DMS53 treated with DMSO at 0.1 percent for 48 hours (cell line): ENCODE measurements around the gene FGF22.
"Not testable (repeated sequence)": the region's sequence is repeated elsewhere in the genome, so short reads cannot be mapped to it uniquely, and the experiment has no call there.

ENCODE experiments used
- DNase-seq: peaks from one replicate; lab custom pipeline; 2025; ENCODE audit not compliant: unreplicated experiment; lab: John Stamatoyannopoulos, UW

Gene FGF22

GRCh38 chr19:639253-640160 is at the start of gene FGF22:
Gene FGF22 (plus strand): TSS chr19:639879. CDS start chr19:639926, 47 bp downstream.
- DNase-seq: peak; percentile 75

DNA sequence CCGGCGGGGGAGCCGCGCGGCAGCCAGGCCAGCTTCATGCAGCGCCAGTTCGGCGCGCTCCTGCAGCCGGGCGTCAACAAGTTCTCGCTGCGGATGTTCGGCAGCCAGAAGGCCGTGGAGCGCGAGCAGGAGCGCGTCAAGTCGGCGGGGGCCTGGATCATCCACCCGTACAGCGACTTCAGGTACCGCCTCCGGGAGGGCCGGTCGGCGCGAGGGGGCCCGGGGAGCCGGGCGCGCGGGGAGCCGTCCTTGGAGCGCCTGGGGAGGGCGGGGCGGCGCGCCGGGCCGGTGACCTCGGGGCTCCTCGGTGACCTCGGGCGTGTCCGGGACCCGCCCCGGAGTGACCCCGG is 49.3 kb upstream of the FGF22 start:
- DNase-seq: no peak

DNA sequence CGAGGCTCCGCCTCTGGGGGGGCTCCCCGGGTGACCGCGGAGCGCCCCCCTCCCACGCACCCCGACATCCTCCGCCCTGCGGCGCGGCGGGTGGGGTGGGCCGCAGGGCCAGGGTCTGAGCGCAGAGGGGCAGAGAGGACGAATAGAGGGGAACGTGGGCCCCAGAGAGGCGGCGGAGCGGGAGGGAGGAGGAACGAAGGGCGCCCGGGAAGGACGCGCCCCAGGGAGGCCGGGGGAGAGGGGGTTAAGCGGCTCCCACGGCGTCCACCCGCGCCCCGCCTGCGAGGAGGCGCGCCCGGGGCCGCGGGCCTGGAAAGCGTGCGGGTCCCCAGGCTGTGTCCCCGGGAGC is 49.0 kb upstream of the FGF22 start:
- DNase-seq: no peak

- no peak for DNase-seq
Measured at GRCh38 chr19:591099-591958, 48.4 kb upstream of the FGF22 start.

DNA sequence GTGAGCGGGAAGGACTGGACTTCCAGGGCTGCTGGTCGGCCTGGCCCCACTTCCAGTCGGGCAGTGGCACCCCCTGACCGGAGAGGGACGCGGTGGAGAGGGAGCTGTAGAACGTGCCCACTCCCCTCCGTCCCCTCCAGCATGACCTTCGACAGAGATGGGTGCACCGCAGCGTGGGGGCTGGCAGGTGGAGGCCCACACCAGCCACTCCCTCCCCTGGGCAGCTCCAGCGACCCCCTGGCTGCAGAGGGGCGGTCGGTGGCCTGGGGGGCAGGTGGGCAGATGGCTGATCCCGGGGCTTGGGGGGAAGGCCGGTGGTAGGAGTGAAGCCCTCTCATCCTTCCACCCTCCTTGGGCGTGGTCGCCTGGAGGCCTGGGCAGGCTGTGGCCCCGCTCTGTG is 47.6 kb upstream of the FGF22 start:
- DNase-seq: no peak

- no peak for DNase-seq
Measured at GRCh38 chr19:593055-593454, 46.6 kb upstream of the FGF22 start.

- no peak for DNase-seq
Measured at GRCh38 chr19:593505-593904, 46.2 kb upstream of the FGF22 start.

DNA sequence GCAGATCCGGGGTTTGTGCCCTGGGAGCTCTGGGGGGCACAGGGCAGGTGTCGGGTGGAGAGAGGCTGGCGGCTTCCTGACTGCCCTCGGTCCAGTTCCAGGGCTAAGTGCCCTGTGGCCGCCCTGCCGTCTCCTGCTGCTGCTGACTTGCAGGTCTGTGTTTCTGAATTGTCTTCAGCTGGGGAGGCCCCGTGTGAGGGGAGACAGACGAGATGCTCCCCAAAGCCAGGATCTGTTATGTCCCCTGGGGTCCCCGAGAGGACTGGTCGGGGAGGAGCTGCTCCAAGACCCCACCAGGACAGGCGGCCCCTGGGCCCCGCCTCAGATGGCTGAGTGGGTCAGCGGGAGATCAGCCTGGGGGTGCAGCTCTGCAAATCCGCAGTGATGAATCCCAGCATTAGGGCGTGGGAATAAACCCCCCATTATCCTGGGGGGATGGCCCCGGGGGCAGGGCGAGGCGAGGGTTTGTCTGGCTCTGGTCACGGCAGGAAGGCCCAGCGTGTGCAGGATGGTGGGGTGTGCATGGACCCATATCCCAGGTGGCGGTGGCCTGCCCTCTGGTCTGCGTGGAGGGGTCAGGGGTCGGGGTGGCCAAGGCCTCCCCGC is 45.3 kb upstream of the FGF22 start:
- no peak for DNase-seq

GRCh38 chr19:595326-596262 is 44.1 kb upstream of the FGF22 start:
- DNase-seq: no peak

- DNase-seq: no peak
Measured at GRCh38 chr19:596263-596655, 43.4 kb upstream of the FGF22 start.

GRCh38 chr19:597406-598315 is 42.0 kb upstream of the FGF22 start:
- no peak for DNase-seq

DNA sequence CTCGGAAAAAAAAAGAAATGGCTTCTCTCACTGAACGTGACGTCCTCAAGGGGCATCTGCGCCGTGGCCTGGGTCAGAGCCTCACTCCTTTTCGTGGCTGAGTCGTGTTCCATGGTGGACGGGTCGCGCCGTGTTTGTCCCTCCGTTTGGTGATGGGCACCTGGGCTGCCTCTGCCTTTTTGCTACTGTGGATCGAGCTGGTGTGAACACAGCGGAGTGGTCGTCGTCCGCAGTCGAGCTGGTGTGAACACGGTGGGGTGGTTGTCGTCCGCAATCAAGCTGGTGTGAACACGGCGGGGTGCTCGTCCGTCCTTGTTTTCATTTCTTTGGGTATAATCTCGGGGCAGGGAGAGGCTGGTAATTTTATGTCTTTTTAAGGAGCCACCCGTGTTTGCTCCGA is 38.4 kb upstream of the FGF22 start:
- DNase-seq: no peak

DNA sequence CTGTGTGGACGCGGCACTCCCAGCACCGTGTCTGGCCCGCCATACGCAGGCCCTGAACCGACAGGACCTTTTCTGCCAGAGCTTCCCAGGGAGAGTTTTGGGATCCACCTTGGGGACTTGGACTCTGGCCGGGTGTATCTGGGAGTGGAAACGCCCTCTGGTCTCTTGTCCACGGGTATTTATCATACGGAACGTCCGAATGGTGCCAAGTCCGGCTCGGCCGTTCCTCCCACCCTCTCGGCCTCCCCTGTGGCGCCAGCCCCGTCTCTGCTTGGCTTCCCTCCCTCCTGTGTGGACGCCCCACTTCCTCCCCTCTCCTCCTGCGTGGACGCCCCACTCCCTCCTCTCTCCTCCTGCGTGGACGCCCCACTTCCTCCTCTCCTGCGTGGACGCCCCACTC is 37.9 kb upstream of the FGF22 start:
- DNase-seq: no peak

DNA sequence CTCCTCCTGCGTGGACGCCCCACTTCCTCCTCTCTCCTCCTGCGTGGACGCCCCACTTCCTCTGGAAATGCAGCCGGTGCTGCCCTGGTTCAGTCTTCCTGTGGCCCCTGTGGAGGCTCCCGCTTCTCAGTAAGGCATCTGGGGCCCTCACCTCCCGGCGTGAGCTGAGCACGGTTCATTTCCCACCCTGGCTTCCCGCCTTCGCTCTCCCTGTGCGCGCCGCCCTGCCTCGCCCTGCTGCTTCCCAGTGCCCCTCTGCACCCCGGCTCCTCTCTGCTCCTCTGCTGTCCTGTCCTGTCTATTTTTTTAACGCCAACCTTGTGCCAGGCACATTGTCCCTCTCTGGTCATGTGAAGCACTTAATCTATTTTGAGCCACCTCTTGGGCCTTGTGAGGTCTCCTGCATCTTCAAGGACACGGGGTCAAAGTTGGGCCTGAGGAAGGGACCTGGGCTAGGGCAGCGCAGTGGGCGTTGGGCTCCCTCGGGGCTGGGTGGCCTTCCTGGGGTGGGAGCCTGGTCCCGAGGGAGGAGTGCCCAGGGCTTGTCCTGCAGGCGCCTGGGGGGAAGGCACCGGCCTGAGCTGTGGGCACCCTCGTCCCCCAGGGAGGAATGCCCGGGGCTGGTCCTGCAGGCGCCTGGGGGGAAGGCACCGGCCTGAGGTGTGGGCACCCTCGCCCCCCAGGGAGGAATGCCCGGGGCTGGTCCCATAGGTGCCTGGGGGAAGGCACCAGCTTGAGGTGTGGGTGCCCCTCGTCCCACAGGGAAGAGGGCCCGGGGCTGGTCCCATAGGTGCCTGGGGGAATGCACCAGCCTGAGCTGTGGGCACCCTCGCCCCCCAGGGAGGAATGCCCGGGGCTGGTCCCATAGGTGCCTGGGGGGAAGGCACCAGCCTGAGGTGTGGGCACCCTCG is 37.0 kb upstream of the FGF22 start:
- no peak for DNase-seq

DNA sequence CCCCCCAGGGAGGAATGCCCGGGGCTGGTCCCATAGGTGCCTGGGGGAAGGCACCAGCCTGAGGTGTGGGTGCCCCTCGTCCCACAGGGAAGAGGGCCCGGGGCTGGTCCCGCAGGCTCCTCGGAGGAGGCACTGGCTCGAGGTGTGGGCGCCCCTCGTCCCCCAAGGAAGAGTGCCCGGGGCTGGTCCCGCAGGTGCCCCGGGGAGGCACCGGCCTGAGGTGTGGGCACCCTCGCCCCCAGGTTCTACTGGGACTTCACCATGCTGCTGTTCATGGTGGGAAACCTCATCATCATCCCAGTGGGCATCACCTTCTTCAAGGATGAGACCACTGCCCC is 36.4 kb upstream of the FGF22 start:
- DNase-seq: not testable (repeated sequence)

- DNase-seq: not testable (repeated sequence)
Measured at GRCh38 chr19:603779-604178, 35.9 kb upstream of the FGF22 start.

GRCh38 chr19:604355-604754 is 35.3 kb upstream of the FGF22 start:
- DNase-seq: no peak

- not testable (repeated sequence) for DNase-seq
Measured at GRCh38 chr19:605061-605971, 34.4 kb upstream of the FGF22 start.
